GM12891 (cell line): ENCODE data around the gene CSTPP1.

Experiments used
- POLR2A ChIP-seq: IDR thresholded peaks from 2 replicates; pipeline ENCODE4 v1.6.1; 2011; ENCODE audit warnings: low read depth, low read length, control low read depth
- POLR2AphosphoS5 ChIP-seq: IDR thresholded peaks from 2 replicates; pipeline ENCODE4 v1.6.1; 2011; ENCODE audit warnings: low read depth, low read length, control low read depth
- POU2F2 ChIP-seq: IDR thresholded peaks from 2 replicates; pipeline ENCODE4 v1.6.1; 2011; ENCODE audit warnings: low read depth, mild to moderate bottlenecking, control low read depth, low read length, moderate library complexity
- TAF1 ChIP-seq: IDR thresholded peaks from 2 replicates; pipeline ENCODE4 v1.6.1; 2011; ENCODE audit warnings: low read depth, low read length, control low read depth

DNA sequence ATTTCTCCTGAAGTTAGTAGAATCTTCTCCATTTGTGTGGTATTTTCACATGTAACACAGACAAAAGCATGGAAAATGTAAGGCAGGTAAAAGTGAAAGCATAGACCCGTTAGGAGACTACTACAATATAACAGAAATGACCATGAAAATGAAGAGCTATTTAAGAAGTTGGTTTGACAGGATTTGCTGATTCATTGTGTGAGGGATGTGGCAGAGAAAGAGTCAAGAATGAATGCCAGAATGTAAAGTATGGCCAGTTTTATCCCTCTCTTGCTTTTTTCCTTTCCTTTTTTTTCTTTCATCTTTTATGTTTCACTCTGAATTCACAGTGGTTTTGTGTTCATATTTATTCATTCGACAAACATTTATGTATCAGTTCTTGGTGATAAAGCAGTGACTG lies 124.2 kb downstream of the CSTPP1 start:
- TF ChIP-seq POLR2A (no peak), POLR2AphosphoS5 (no peak), TAF1 (no peak), POU2F2 (no peak)
